PC-9 (cell line): ENCODE measurements around the gene GOLT1A. TPM values are rescaled to one million over a fixed set of nuclear protein-coding genes. Genes with fewer than 3 reads are reported as not detected.

ENCODE experiments used
- Bru-seq: library from RNA; stranded (reverse); fragments of 400-500 nt; gene quantifications from one replicate; lab custom pipeline; 2021; lab: Mats Ljungman, UMichigan
- BruChase-seq, 2 experiments: library from RNA; stranded (reverse); fragments of 400-500 nt; gene quantifications; one replicate each; lab custom pipeline; 2021; lab: Mats Ljungman, UMichigan
- BruUV-seq: library from RNA; stranded (reverse); fragments of 400-500 nt; replicated peaks from 2 replicates; lab custom pipeline; 2021; lab: Mats Ljungman, UMichigan
- CTCF ChIA-PET: fragments of 300-600 bp; sonication (Branson Sonifier 250); formaldehyde crosslinking; loops from one replicate; lab custom pipeline; 2022; ENCODE audit warnings: antibody characterized with exemption; lab: Charles Lee
- POLR2A ChIA-PET: fragments of 300-600 bp; sonication (Branson Sonifier 250); formaldehyde crosslinking; loops from one replicate; lab custom pipeline; 2022; ENCODE audit warnings: antibody characterized with exemption; ENCODE audit not compliant: unreplicated experiment; lab: Charles Lee
- DNase-seq, 2 experiments: peaks; one replicate each; pipeline versions ENCODE4 v3.0.0 to v3.0.0-alpha.2; 2015 to 2022; ENCODE audit warnings: mixed read lengths in 1 of 2
- H2AFZ ChIP-seq: fragments of 200-600 bp; sonication (generic); 2 replicates; pipeline ENCODE4 v1.8.1; 2017; ENCODE audit warnings: antibody characterized with exemption
- H3F3A ChIP-seq: fragments of 200-600 bp; sonication (generic); 2 replicates; pipeline ENCODE4 v1.8.1; 2017; ENCODE audit warnings: antibody characterized with exemption, mild to moderate bottlenecking, low read depth; ENCODE audit not compliant: insufficient read depth
- H3K27ac ChIP-seq: fragments of 200-600 bp; sonication (generic); 2 replicates; pipeline ENCODE4 v1.6.1; 2016; ENCODE audit warnings: mixed run types
- H3K27me3 ChIP-seq: fragments of 200-600 bp; sonication (generic); 2 replicates; pipeline ENCODE4 v1.6.1; 2016; ENCODE audit warnings: low read depth, mixed run types; ENCODE audit not compliant: insufficient read depth
- H3K36me3 ChIP-seq: fragments of 200-600 bp; sonication (generic); 2 replicates; pipeline ENCODE4 v1.6.1; 2016; ENCODE audit warnings: low read depth, mixed run types
- H3K4me1 ChIP-seq: fragments of 200-600 bp; sonication (generic); replicated peaks from 2 replicates; pipeline ENCODE4 v1.6.1; 2016; ENCODE audit warnings: mixed run types; ENCODE audit not compliant: insufficient read depth
- H3K4me2 ChIP-seq: fragments of 200-600 bp; sonication (generic); 2 replicates; pipeline ENCODE4 v1.6.1; 2017; ENCODE audit warnings: mixed run types
- H3K4me3 ChIP-seq: fragments of 200-600 bp; sonication (generic); 2 replicates; pipeline ENCODE4 v1.6.1; 2016; ENCODE audit warnings: mixed run types
- H3K79me2 ChIP-seq: fragments of 200-600 bp; sonication (generic); 2 replicates; pipeline ENCODE4 v1.6.1; 2017; ENCODE audit warnings: low read depth, mixed run types
- H3K9me2 ChIP-seq: fragments of 200-600 bp; sonication (generic); 2 replicates; pipeline ENCODE4 v1.8.1; 2017; ENCODE audit warnings: mild to moderate bottlenecking; ENCODE audit not compliant: insufficient read depth
- H3K9me3 ChIP-seq: fragments of 200-600 bp; sonication (generic); 2 replicates; pipeline ENCODE4 v1.8.1; 2016; ENCODE audit warnings: low read depth; ENCODE audit not compliant: insufficient read depth
- H4K20me1 ChIP-seq: fragments of 200-600 bp; sonication (generic); 2 replicates; pipeline ENCODE4 v1.8.1; 2017; ENCODE audit not compliant: insufficient read depth
- CTCF ChIP-seq: fragments of 200-600 bp; sonication (generic); conservative IDR thresholded peaks from 2 replicates; pipeline ENCODE4 v1.6.1; 2017; ENCODE audit warnings: mixed run types, antibody characterized with exemption, mild to moderate bottlenecking, moderate library complexity
- EZH2 ChIP-seq: fragments of 200-600 bp; sonication (generic); IDR thresholded peaks from 2 replicates; pipeline ENCODE4 v1.8.0; 2017; ENCODE audit warnings: antibody characterized with exemption, low read depth
- intact Hi-C: fragments of 100-400 bp; cut with micrococcal nuclease; formaldehyde crosslinking; loops from one replicate; pipeline ENCODE4 v1.10.0; 2022; ENCODE audit not compliant: unreplicated experiment
- long read RNA-seq: library from polyadenylated mRNA; stranded (forward); transcript quantifications from one replicate; pipeline ENCODE4 v2.0.0, GENCODE V29; 2022
- total RNA-seq: library from RNA; stranded (reverse); gene quantifications from 2 replicates; pipeline ENCODE4 v1.2.3, GENCODE V29; 2021

GOLT1A gene
- total RNA-seq, result 18.7 and 22.8 TPM in 2 replicates
- percentile 73 among the genes with signal in this experiment for Bru-seq, nascent RNA
- BruChase-seq, experiment 1, labeled RNA remaining after a 2-hour chase, result percentile 76 among the genes with signal in this experiment
- BruChase-seq, experiment 2, labeled RNA remaining after a 6-hour chase, result percentile 64 among the genes with signal in this experiment
- long read RNA-seq, transcript GOLT1A-201 (5 exons, 883 nt), result major isoform, 22 of 30 reads
- long read RNA-seq, partial matches to known transcripts, result 1 of 30 reads
- long read RNA-seq, other reads (novel, unspliced or antisense), result 7 of 30 reads

DNA sequence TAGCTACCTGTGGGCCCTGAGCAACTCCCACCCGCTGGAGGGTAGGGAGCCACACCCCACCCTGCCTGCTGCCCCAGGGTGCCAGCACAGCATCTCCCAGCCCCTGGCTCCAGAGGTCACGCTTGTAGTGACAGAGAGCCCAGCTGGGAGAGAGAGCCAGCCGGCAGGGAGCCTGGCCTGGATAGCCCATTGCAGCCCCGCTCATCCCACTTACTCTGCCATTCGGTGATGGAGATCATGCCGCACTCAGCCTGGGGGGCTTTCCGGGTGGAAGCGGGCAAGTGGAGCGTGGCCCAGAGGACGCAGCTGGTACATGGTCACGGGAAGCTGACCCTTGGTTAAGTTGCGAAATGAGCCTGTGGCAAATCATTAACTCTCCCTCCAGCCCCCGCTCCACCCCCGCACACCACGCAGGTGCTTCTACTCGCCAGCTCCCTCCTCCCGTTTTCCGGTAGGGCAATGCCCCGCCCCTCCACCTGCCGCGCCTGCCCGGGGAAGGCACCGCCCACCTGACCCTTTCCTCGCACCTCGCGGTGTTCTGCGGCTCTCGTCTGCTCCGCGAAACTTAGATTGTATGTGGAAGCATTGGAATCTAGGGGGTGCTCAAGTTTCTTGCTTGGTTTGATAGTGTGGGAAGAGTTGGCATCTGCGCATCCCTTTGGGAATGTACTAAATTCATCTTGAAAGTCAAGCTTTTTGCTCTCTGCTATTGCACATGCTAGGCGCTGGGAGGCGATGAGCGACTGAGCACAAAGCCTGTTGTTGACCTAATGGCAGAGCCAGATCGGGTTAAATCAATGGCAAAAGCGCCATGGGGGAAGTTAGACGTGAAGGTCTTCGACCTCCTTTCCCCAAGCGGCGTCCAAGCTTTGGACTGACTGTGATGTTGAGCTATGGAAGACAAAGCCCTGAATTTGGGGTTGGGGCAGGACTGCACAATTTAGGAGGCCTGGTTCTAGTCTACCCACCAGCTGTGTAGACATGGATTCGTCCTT lies at the start of gene GOLT1A:
TSS of gene GOLT1A (minus strand) at position 321 of the 995 bp plus-strand sequence. CDS start at position 239, 82 bp downstream.
- no peaks in the 10 kb centered on the region for H3K9me2 ChIP-seq
- H3K27ac ChIP-seq, result no peak within 1 kb of the TSS
- H3K79me2 ChIP-seq, result peaks cover 21% of the 10 kb centered on the region
- intact Hi-C loops, result loop anchor here (1.0 to 5.0 kb wide), 7 partner anchors 11 to 593 kb away; partner anchors contain the start of gene SNRPE
- no peaks in the 10 kb centered on the region for H3K9me3 ChIP-seq
- DNase-seq, result peak; percentile 91 to 93
- no peak for TF ChIP-seq EZH2
- TF ChIP-seq CTCF, result peak; percentile 82
- H3K36me3 ChIP-seq, result no peaks in the 10 kb centered on the region
- POLR2A ChIA-PET, result interaction anchor here (0.6 to 0.8 kb wide), 2 partner anchors 15 to 149 kb away, joined by 3 to 11 read pairs; no protein-coding TSS in a partner anchor
- peak within 1 kb of the TSS; percentile 68 for H2AFZ ChIP-seq
- CTCF ChIA-PET, result interaction anchor here (0.5 to 2.1 kb wide), 15 partner anchors 9 to 353 kb away, joined by 3 to 13 read pairs (median 4); no protein-coding TSS in a partner anchor
- H3F3A ChIP-seq, result peaks cover 31% of the 10 kb centered on the region; the same call in 1 of the 2 replicates
- H3K4me2 ChIP-seq, result peak within 1 kb of the TSS; percentile 81
- no TSS peak for BruUV-seq
- peak within 1 kb of the TSS; percentile 58 for H3K4me3 ChIP-seq
- H4K20me1 ChIP-seq, result no peaks in the 10 kb centered on the region
- H3K27me3 ChIP-seq, result no peaks in the 10 kb centered on the region
- peaks cover 17% of the 10 kb centered on the region for H3K4me1 ChIP-seq

GRCh38 chr1:204263254-204263910 lies 49.6 kb upstream of the GOLT1A start:
- peaks cover 31% of the 10 kb centered on the region for H3K36me3 ChIP-seq
- H4K20me1 ChIP-seq, result no peaks in the 10 kb centered on the region
- no TSS peak for BruUV-seq
- no peak overlapping the region for H2AFZ ChIP-seq
- POLR2A ChIA-PET, result no interaction called here
- H3K27me3 ChIP-seq, result no peaks in the 10 kb centered on the region
- H3K4me1 ChIP-seq, result no peaks in the 10 kb centered on the region
- intact Hi-C loops, result no loop called here
- CTCF ChIA-PET, result no interaction called here
- no peak for TF ChIP-seq CTCF
- TF ChIP-seq EZH2, result no peak
- H3K79me2 ChIP-seq, result no peaks in the 10 kb centered on the region
- H3F3A ChIP-seq, result peaks cover 13% of the 10 kb centered on the region; the same call in 1 of the 2 replicates
- no peak overlapping the region for H3K27ac ChIP-seq
- H3K9me2 ChIP-seq, result no peaks in the 10 kb centered on the region
- no peak for DNase-seq
- no peak overlapping the region for H3K4me2 ChIP-seq
- no peak overlapping the region for H3K4me3 ChIP-seq
- no peaks in the 10 kb centered on the region for H3K9me3 ChIP-seq
